Panc1 (cell line): Measurements from ENCODE around the gene NCBP2. TPM values are rescaled to one million over a fixed set of nuclear protein-coding genes. Genes with fewer than 3 reads are reported as not detected.

Experiments used
- ATAC-seq: fragments of 200-7000 bp; cut with Tn5 transposase; 2 replicates; pipeline ENCODE4 v1.9.1; 2020; ENCODE audit warnings: mild to moderate bottlenecking, moderate library complexity
- BruUV-seq: library from RNA; stranded (reverse); fragments of 400-500 nt; replicated peaks from 2 replicates; lab custom pipeline; 2021; lab: Mats Ljungman, UMichigan
- CTCF ChIA-PET: fragments of 300-600 bp; sonication (Branson Sonifier 250); formaldehyde crosslinking; loops from one replicate; lab custom pipeline; 2022; ENCODE audit warnings: antibody characterized with exemption; lab: Charles Lee
- POLR2A ChIA-PET: fragments of 300-600 bp; sonication (Branson Sonifier 250); formaldehyde crosslinking; loops from one replicate; lab custom pipeline; 2022; ENCODE audit warnings: antibody characterized with exemption; lab: Charles Lee
- DNase-seq: peaks from one replicate; pipeline ENCODE4 v3.0.0-alpha.2; 2010; ENCODE audit warnings: low read depth, low spot score
- H3K27ac ChIP-seq: 2 replicates; pipeline ENCODE4 v1.5.1; 2011; ENCODE audit warnings: mild to moderate bottlenecking, low read length, inconsistent platforms
- H3K27me3 ChIP-seq: fragments of 200-500 bp; sonication (Bioruptor generic); 2 replicates; pipeline ENCODE4 v1.6.0; 2014; ENCODE audit warnings: low read length, inconsistent platforms; ENCODE audit not compliant: control insufficient read depth, insufficient read depth
- H3K36me3 ChIP-seq: fragments of 200-500 bp; sonication (Bioruptor generic); 2 replicates; pipeline ENCODE4 v1.5.1; 2014; ENCODE audit warnings: inconsistent platforms, mild to moderate bottlenecking, low read length, moderate library complexity; ENCODE audit not compliant: control insufficient read depth, insufficient read depth
- H3K4me1 ChIP-seq: 2 replicates; pipeline ENCODE4 v1.5.1; 2011; ENCODE audit warnings: inconsistent platforms, mild to moderate bottlenecking, low read length, moderate library complexity; ENCODE audit not compliant: control insufficient read depth, insufficient read depth
- H3K4me3 ChIP-seq, 2 experiments: 2 replicates each; pipeline ENCODE4 v1.5.1; 2011 to 2012; ENCODE audit warnings: low read depth in 2 of 2, low read length in 2 of 2, mild to moderate bottlenecking in 2 of 2, inconsistent platforms in 1 of 2, moderate library complexity in 1 of 2
- H3K9me3 ChIP-seq: fragments of 200-500 bp; sonication (Bioruptor generic); 2 replicates; pipeline ENCODE4 v1.5.1; 2014; ENCODE audit warnings: low read depth, mild to moderate bottlenecking, inconsistent platforms, low read length, moderate library complexity; ENCODE audit not compliant: control insufficient read depth, insufficient read depth
- POLR2AphosphoS5 ChIP-seq: IDR thresholded peaks from 2 replicates; pipeline ENCODE4 v1.6.1; 2012; ENCODE audit warnings: mild to moderate bottlenecking, low read depth, low read length, moderate library complexity
- SIN3A ChIP-seq: IDR thresholded peaks from 2 replicates; pipeline ENCODE4 v1.6.1; 2012; ENCODE audit warnings: low read depth, mild to moderate bottlenecking, low read length, moderate library complexity, borderline replicate concordance; ENCODE audit not compliant: insufficient read depth
- TCF7L2 ChIP-seq: IDR thresholded peaks from 2 replicates; pipeline ENCODE4 v1.6.1; 2011; ENCODE audit warnings: mild to moderate bottlenecking, low read depth, low read length, inconsistent platforms
- in situ Hi-C: cut with HindIII; loops from 2 replicates; pipeline ENCODE4 v1.10.0; 2016; ENCODE audit warnings: low sequenced_read_pairs, low pct_unique_long_range_greater_than_20kb
- intact Hi-C: fragments of 100-400 bp; cut with micrococcal nuclease; formaldehyde crosslinking; loops from one replicate; pipeline ENCODE4 v1.10.0; 2022; ENCODE audit not compliant: unreplicated experiment
- total RNA-seq: library from RNA; stranded (reverse); gene quantifications from one replicate; pipeline ENCODE4 v1.2.1, GENCODE V29; 2021; ENCODE audit not compliant: unreplicated experiment
- TF ChIP-seq, protein P1 (sequence below): fragments of 450-650 bp; IDR thresholded peaks from 2 replicates; pipeline ENCODE4 v1.5.1; 2017; ENCODE audit warnings: mild to moderate bottlenecking
- TF ChIP-seq, protein P2 (sequence below), 2 experiments: IDR thresholded peaks; 2 replicates each; pipeline ENCODE4 v1.6.1; 2011 to 2012; ENCODE audit warnings: low read depth in 2 of 2, control low read depth in 1 of 2, low read length in 1 of 2, mild to moderate bottlenecking in 1 of 2, moderate library complexity in 1 of 2; ENCODE audit not compliant: insufficient read depth in 1 of 2

The NCBP2 gene
- total RNA-seq, 1 experiment from 2014 or later = 122 TPM

DNA sequence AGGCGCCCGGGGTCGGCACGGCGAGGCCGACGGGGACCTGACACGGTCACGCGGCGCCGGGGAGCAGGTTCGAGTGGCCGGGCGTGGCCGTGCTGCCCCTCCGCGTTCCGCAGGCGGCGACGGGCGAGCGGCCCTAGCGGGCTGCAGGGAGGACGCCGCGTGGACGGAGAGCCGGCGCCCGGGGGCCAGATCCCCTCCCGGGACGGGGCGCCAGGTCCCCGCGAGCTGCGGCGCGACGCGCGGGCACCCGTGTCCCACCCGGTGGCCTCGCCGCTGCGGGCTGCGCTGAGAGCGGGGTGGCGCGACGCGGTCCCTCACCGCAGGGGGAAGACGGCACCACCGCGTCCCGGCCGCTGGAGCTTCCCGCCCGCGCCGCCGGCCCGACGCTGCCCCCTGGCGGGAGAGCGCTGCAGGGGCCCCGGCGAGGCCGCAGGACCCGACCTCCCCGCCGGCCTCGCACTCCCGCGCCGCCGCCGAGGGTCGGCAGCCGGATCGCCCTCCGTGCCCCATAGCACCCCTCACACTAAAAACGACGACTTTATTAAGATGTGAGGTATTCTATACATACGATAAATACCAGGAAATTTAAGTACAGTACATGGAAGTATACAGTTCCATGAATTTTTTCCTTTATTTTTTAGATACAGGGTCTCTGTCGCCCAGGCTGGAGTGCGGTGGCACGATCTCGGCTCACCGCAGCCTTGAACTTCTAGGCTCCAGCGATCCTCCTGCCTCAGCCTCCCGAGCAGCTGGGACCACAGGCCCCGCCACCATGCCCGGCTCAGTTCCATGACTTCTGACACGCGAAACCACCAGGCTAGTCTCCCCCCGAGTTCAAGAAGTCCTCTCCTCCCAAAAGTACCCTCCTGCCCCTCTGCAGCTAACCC, 27.6 kb upstream of the NCBP2 start:
- no peak for DNase-seq
- in situ Hi-C loops = no loop called here

DNA sequence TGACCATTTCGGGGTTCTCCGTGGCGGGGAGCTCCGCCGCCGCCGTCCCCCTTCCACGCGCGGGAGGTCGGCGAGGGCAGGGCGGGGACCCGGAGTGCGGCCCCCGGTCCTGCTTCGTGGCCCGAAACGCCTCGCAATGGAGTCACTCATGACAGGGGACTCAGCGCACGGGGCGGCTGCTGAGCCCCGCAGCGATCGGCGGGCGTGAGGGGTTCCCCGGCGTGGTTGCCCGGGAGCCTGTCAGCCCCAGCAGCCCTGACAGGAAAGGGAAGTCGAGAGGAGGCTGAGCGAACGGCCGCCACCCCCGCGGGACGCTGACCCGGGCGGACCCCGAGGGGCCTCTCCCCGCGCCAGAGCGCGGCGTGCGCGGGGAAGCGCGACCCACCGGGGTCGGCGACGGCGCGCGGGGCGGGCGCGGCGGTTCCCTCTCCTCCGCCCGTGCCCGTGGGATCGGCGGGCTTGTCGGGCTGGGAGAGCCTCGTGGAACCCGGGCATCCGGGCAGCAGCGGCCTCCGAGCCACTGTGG, 26.9 kb upstream of the NCBP2 start:
- Histone ChIP-seq H3K4me1 (peaks cover 12% of the 10 kb centered on the region), H3K36me3 (no peaks in the 10 kb centered on the region), H3K4me3 (peak overlapping the region; percentile 52 to 72), H3K27me3 (no peaks in the 10 kb centered on the region), H3K27ac (peak overlapping the region; percentile 34; the same call in 1 of the 2 replicates), H3K9me3 (no peaks in the 10 kb centered on the region)
- TF ChIP-seq TCF7L2 (no peak), POLR2AphosphoS5 (no peak), SIN3A (no peak; the same call in 1 of the 2 replicates)
- TF ChIP-seq, protein P1, sequence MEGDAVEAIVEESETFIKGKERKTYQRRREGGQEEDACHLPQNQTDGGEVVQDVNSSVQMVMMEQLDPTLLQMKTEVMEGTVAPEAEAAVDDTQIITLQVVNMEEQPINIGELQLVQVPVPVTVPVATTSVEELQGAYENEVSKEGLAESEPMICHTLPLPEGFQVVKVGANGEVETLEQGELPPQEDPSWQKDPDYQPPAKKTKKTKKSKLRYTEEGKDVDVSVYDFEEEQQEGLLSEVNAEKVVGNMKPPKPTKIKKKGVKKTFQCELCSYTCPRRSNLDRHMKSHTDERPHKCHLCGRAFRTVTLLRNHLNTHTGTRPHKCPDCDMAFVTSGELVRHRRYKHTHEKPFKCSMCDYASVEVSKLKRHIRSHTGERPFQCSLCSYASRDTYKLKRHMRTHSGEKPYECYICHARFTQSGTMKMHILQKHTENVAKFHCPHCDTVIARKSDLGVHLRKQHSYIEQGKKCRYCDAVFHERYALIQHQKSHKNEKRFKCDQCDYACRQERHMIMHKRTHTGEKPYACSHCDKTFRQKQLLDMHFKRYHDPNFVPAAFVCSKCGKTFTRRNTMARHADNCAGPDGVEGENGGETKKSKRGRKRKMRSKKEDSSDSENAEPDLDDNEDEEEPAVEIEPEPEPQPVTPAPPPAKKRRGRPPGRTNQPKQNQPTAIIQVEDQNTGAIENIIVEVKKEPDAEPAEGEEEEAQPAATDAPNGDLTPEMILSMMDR = no peak
- TF ChIP-seq, protein P2, sequence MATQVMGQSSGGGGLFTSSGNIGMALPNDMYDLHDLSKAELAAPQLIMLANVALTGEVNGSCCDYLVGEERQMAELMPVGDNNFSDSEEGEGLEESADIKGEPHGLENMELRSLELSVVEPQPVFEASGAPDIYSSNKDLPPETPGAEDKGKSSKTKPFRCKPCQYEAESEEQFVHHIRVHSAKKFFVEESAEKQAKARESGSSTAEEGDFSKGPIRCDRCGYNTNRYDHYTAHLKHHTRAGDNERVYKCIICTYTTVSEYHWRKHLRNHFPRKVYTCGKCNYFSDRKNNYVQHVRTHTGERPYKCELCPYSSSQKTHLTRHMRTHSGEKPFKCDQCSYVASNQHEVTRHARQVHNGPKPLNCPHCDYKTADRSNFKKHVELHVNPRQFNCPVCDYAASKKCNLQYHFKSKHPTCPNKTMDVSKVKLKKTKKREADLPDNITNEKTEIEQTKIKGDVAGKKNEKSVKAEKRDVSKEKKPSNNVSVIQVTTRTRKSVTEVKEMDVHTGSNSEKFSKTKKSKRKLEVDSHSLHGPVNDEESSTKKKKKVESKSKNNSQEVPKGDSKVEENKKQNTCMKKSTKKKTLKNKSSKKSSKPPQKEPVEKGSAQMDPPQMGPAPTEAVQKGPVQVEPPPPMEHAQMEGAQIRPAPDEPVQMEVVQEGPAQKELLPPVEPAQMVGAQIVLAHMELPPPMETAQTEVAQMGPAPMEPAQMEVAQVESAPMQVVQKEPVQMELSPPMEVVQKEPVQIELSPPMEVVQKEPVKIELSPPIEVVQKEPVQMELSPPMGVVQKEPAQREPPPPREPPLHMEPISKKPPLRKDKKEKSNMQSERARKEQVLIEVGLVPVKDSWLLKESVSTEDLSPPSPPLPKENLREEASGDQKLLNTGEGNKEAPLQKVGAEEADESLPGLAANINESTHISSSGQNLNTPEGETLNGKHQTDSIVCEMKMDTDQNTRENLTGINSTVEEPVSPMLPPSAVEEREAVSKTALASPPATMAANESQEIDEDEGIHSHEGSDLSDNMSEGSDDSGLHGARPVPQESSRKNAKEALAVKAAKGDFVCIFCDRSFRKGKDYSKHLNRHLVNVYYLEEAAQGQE (IDR thresholded peaks at IDR 0.05; ENCODE audit: insufficient read depth in 1 of 2, low read depth in 2 of 2, low read length in 1 of 2) = no peak
- CTCF ChIA-PET = interaction anchor here (0.6 to 1.3 kb wide), 2 partner anchors 60 to 359 kb away, joined by 3 read pairs; no protein-coding TSS in a partner anchor
- DNase-seq (no peak), ATAC-seq (peak; percentile 72)
- POLR2A ChIA-PET = interaction anchor here (0.7 kb wide), 1 partner anchor 11 kb away, joined by 3 read pairs; no protein-coding TSS in a partner anchor
- in situ Hi-C loops (no loop called here), intact Hi-C loops (no loop called here)
- BruUV-seq = no TSS peak

More for the DNA sequence above, 27.6 kb upstream of the NCBP2 start:
- ChIA-PET CTCF (interaction anchor here (0.6 to 1.3 kb wide), 2 partner anchors 60 to 359 kb away, joined by 3 read pairs; no protein-coding TSS in a partner anchor), POLR2A (no interaction called here)
- peak; percentile 88 for ATAC-seq
- TF ChIP-seq, protein P2 (IDR thresholded peaks at IDR 0.05; ENCODE audit: insufficient read depth in 1 of 2, low read depth in 2 of 2, low read length in 1 of 2) = no peak
- TF ChIP-seq TCF7L2 = no peak
- peak; percentile 82; the same call in 1 of the 2 replicates for TF ChIP-seq SIN3A
- TF ChIP-seq, protein P1 = peak; percentile 100
- TF ChIP-seq POLR2AphosphoS5 = no peak
- Histone ChIP-seq H3K4me1 (peaks cover 12% of the 10 kb centered on the region), H3K9me3 (no peaks in the 10 kb centered on the region), H3K27me3 (no peaks in the 10 kb centered on the region), H3K4me3 (peak overlapping the region; percentile 52 to 72), H3K27ac (no peak overlapping the region), H3K36me3 (no peaks in the 10 kb centered on the region)
- BruUV-seq = no TSS peak
- intact Hi-C loops = loop anchor here (10.0 kb wide), 1 partner anchor 445 kb away; no protein-coding TSS in a partner anchor
